Transverse colon (tissue), 4 donors: ENCODE data around the gene FAM186B. TPM values are rescaled to one million over a fixed set of nuclear protein-coding genes. Genes with fewer than 3 reads are reported as not detected.

Source experiments
- DNase-seq: peaks from one replicate; pipeline ENCODE4 v3.0.0-alpha.2; 2019
- H3K27ac ChIP-seq, 4 donors: fragments of 200-600 bp; sonication (generic); 2 replicates each; pipeline ENCODE4 v1.5.1; 2016 to 2018; ENCODE audit warnings: inconsistent platforms in 4 of 4
- H3K27me3 ChIP-seq: fragments of 200-600 bp; sonication (generic); 2 replicates; pipeline ENCODE4 v1.5.1; 2017; ENCODE audit warnings: inconsistent platforms
- H3K36me3 ChIP-seq, 4 donors: fragments of 200-600 bp; sonication (generic); 2 replicates each; pipeline ENCODE4 v1.5.1; 2017 to 2019; ENCODE audit warnings: inconsistent platforms in 4 of 4
- H3K4me1 ChIP-seq, 4 donors: fragments of 200-600 bp; sonication (generic); 2 replicates each; pipeline ENCODE4 v1.5.1; 2017 to 2020; ENCODE audit warnings: inconsistent platforms in 4 of 4
- H3K4me3 ChIP-seq, 4 donors: fragments of 200-600 bp; sonication (generic); 1 replicate in 1 of 4; 2 replicates in 3 of 4; pipeline versions ENCODE4 v1.5.1 to v1.6.1; 2017 to 2019; ENCODE audit warnings: inconsistent platforms in 4 of 4
- H3K9me3 ChIP-seq, 2 donors: fragments of 200-600 bp; sonication (generic); 2 replicates each; pipeline ENCODE4 v1.5.1; 2017 to 2019; ENCODE audit warnings: inconsistent platforms in 2 of 2
- CTCF ChIP-seq, 5 experiments: fragments of 200-600 bp in 3 of 5; fragments of 450-650 bp in 2 of 5; sonication (generic) in 3 of 5; IDR thresholded peaks; 1 replicate in 2 of 5; 2 replicates in 3 of 5; pipeline ENCODE4 v1.5.1; 2016 to 2017; ENCODE audit warnings: antibody characterized with exemption in 5 of 5, inconsistent platforms in 3 of 5, mild to moderate bottlenecking in 2 of 5, moderate library complexity in 1 of 5
- EP300 ChIP-seq: sonication (generic); formaldehyde crosslinking; IDR thresholded peaks from one replicate; pipeline ENCODE4 v1.6.1; 2017; ENCODE audit warnings: antibody characterized with exemption, low read depth
- POLR2A ChIP-seq: fragments of 450-650 bp; IDR thresholded peaks from one replicate; pipeline ENCODE4 v1.6.1; 2016; ENCODE audit warnings: antibody characterized with exemption, mild to moderate bottlenecking, moderate library complexity
- POLR2AphosphoS5 ChIP-seq, 3 donors: sonication (generic); formaldehyde crosslinking; IDR thresholded peaks; one replicate each; pipeline ENCODE4 v1.6.1; 2016; ENCODE audit warnings: antibody characterized with exemption in 3 of 3
- WGBS, 2 donors: methylation state at CpG; one replicate each; pipeline ENCODE4 v1.1.5; 2018; ENCODE audit warnings: low coverage in 1 of 2; 5-methylcytosine and 5-hydroxymethylcytosine counted together
- in situ Hi-C, 4 donors: fragments of 200-750 bp; cut with MboI; loops; one replicate each; pipeline versions ENCODE4 v1.15.0 to v1.15.1; 2017; ENCODE audit warnings: low sequenced_read_pairs in 3 of 4, low pct_ligation_motif_present in 1 of 4, low pct_unique_long_range_greater_than_20kb in 1 of 4
- intact Hi-C: fragments of 100-400 bp; cut with DNase I; formaldehyde crosslinking; loops from one replicate; pipeline ENCODE4 v1.15.1; 2023; ENCODE audit warnings: low total_unique reads
- total RNA-seq, 4 donors: library from RNA; depleted of rRNA; stranded (reverse); fragments of >200 nt; gene quantifications; one replicate each; pipeline ENCODE4 v1.1.0, GENCODE V29; 2016

Gene FAM186B
- total RNA-seq, 4 donors from 2014 or later = 0.14 to 0.64 TPM; not detected in 2

GRCh38 chr12:49541911-49542505, 63.4 kb downstream of the FAM186B start:
- intact Hi-C loops = no loop called here
- TF ChIP-seq EP300 = no peak
- TF ChIP-seq CTCF (IDR thresholded peaks at IDR 0.05) = no peak
- TF ChIP-seq POLR2A = no peak
- TF ChIP-seq POLR2AphosphoS5 (IDR thresholded peaks at IDR 0.05) = no peak
- in situ Hi-C loops = no loop called here
- no peaks in the 10 kb centered on the region for H3K9me3 ChIP-seq
- no peak for DNase-seq
- peaks cover 9 to 25% (median 19%) of the 10 kb centered on the region in 4 donors for H3K4me1 ChIP-seq
- H3K4me3 ChIP-seq = no peak overlapping the region
- no peak overlapping the region for H3K27ac ChIP-seq
- peaks cover 78% of the 10 kb centered on the region for H3K27me3 ChIP-seq
- no peaks in the 10 kb centered on the region for H3K36me3 ChIP-seq
- WGBS, 2 donors = 84% methylated on average over 7 of the region's 7 CpGs; no CpG with 5 or more reads in 1 of the 2 donors

GRCh38 chr12:49541140-49541861, 64.1 kb downstream of the FAM186B start:
- no peak for TF ChIP-seq CTCF (IDR thresholded peaks at IDR 0.05)
- TF ChIP-seq POLR2A = no peak
- no peak for TF ChIP-seq POLR2AphosphoS5 (IDR thresholded peaks at IDR 0.05)
- TF ChIP-seq EP300 = no peak
- no peak for DNase-seq
- Histone ChIP-seq H3K36me3 (no peaks in the 10 kb centered on the region), H3K4me1 (peaks cover 9 to 25% (median 19%) of the 10 kb centered on the region in 4 donors), H3K27me3 (peaks cover 78% of the 10 kb centered on the region), H3K9me3 (no peaks in the 10 kb centered on the region), H3K4me3 (no peak overlapping the region), H3K27ac (no peak overlapping the region)
- intact Hi-C loops = no loop called here
- in situ Hi-C loops = no loop called here
- 80 to 86% methylated on average over 3 to 18 of the region's 18 CpGs for WGBS, 2 donors

GRCh38 chr12:49540229-49541139, 65.0 kb downstream of the FAM186B start:
- TF ChIP-seq POLR2A (no peak), EP300 (no peak), CTCF (IDR thresholded peaks at IDR 0.05) (no peak), POLR2AphosphoS5 (IDR thresholded peaks at IDR 0.05) (no peak)
- in situ Hi-C loops (no loop called here), intact Hi-C loops (no loop called here)
- no peak for DNase-seq
- Histone ChIP-seq H3K27ac (no peak overlapping the region), H3K36me3 (no peaks in the 10 kb centered on the region), H3K9me3 (no peaks in the 10 kb centered on the region), H3K4me3 (no peak overlapping the region), H3K4me1 (peaks cover 9 to 25% (median 19%) of the 10 kb centered on the region in 4 donors), H3K27me3 (peaks cover 78% of the 10 kb centered on the region)
- WGBS, 2 donors = 55 to 64% methylated on average over 5 to 21 of the region's 21 CpGs
